Gastroesophageal sphincter (tissue), 3 donors: ENCODE measurements around the gene HOXA6.

Source experiments
- EP300 ChIP-seq: sonication (generic); formaldehyde crosslinking; IDR thresholded peaks from one replicate; pipeline ENCODE4 v1.6.1; 2017; ENCODE audit warnings: antibody characterized with exemption, mild to moderate bottlenecking
- POLR2AphosphoS5 ChIP-seq: sonication (generic); formaldehyde crosslinking; IDR thresholded peaks from one replicate; pipeline ENCODE4 v1.6.1; 2017; ENCODE audit warnings: antibody characterized with exemption
- TF ChIP-seq, protein P1 (sequence below), 4 experiments: fragments of 200-600 bp in 2 of 4; fragments of 450-650 bp in 2 of 4; sonication (generic) in 1 of 4; IDR thresholded peaks; one replicate each; pipeline ENCODE4 v1.5.1; 2017 to 2019; ENCODE audit warnings: antibody characterized with exemption in 4 of 4, mild to moderate bottlenecking in 2 of 4, moderate library complexity in 2 of 4

DNA sequence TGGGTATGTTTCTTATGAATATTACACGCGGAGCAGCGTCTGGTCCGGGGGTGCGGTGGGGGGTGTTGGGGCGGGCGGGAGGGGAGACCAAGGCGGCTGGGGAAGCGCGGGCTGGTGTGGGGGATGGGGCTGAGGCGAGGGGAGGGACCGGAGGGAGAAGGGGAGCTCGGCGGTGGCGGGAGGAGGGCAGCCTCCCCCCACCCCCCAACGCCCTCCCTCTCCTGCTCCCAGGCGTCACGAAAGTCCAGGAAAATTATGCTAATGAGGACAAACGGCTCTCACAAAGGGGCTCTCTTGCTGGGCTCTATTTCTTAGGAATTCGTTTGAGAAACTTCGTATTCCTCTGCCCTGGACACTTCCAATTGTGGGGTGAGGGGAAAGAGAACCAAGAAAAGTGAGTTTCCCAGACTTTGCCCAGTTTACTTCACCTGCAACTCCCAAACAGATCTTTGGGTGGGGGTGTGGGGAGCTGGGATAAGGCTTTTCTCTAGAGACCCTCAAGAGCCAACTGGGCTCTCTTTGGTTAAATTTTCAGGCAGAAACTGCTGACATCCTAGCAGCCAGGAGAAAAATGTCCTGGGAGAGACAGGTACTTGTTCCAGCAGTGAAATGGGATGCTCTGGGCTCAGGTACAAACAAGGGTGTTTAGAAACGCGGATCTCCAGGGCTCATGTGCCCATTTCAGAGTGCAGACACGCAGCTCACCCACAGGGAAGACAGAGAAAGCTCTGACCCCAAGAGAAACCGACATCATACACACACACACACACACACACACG, 33.4 kb downstream of the HOXA6 start:
- TF ChIP-seq, protein P1, sequence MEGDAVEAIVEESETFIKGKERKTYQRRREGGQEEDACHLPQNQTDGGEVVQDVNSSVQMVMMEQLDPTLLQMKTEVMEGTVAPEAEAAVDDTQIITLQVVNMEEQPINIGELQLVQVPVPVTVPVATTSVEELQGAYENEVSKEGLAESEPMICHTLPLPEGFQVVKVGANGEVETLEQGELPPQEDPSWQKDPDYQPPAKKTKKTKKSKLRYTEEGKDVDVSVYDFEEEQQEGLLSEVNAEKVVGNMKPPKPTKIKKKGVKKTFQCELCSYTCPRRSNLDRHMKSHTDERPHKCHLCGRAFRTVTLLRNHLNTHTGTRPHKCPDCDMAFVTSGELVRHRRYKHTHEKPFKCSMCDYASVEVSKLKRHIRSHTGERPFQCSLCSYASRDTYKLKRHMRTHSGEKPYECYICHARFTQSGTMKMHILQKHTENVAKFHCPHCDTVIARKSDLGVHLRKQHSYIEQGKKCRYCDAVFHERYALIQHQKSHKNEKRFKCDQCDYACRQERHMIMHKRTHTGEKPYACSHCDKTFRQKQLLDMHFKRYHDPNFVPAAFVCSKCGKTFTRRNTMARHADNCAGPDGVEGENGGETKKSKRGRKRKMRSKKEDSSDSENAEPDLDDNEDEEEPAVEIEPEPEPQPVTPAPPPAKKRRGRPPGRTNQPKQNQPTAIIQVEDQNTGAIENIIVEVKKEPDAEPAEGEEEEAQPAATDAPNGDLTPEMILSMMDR (IDR thresholded peaks at IDR 0.05): peak in 1 of 4 experiments; percentile 5
- TF ChIP-seq EP300 (no peak), POLR2AphosphoS5 (no peak)
